Germinal center (tissue), 1 donor: Measurements from ENCODE around the gene PRXL2C.

Experiments
- DNase-seq: peaks from one replicate; pipeline ENCODE4 v3.0.0; 2012; ENCODE audit warnings: mixed read lengths, low spot score

The PRXL2C gene

GRCh38 chr9:96612105-96612965 is 42.8 kb downstream of the PRXL2C start:
- no peak for DNase-seq

- DNase-seq: no peak
Measured at GRCh38 chr9:96611302-96611701, 43.8 kb downstream of the PRXL2C start.

- no peak for DNase-seq
Measured at GRCh38 chr9:96609732-96610131, 45.4 kb downstream of the PRXL2C start.

DNA sequence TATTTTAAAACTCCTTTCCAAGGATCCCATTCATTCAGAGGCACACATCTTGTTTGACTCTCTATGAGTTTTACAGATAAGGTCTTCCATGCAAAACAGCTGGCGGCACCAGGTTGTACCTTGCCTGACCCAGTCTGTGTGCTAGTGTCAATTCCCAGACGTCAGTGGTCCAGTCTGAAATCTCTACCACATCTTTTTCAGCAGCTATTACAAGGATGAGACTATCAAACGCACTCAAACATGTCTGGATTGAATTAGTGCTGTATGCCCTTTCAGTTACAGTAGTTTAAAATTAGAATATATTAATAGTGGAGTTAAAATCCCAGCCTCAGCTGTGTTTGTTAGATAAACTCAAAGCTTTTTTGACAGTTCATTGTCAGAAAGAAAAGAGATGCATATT is 47.1 kb downstream of the PRXL2C start:
- no peak for DNase-seq

DNA sequence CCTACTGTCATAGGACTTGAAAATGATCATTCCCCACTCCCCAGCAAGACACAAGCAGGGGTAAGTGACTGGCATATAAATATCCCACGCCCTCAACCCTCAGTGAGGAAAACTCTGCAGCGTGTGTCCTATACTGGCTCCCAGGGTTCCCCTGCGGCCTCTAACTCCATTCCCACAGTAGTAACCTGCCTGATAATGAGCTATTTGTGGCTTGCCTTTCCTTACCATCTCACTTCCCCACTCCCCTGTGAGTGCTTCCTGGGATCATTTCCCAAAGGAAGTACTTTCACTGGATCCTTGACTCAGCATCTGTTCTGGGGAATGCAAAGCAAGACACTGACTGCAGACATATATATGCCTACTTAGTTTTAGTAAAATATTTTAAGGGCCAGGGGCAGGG is 49.8 kb downstream of the PRXL2C start:
- DNase-seq: no peak

GRCh38 chr9:96604004-96604319 is 51.2 kb downstream of the PRXL2C start:
- DNase-seq: no peak

GRCh38 chr9:96603305-96604003 is 51.7 kb downstream of the PRXL2C start:
- DNase-seq: no peak

- no peak for DNase-seq
Measured at GRCh38 chr9:96599298-96599697, 55.8 kb downstream of the PRXL2C start.

DNA sequence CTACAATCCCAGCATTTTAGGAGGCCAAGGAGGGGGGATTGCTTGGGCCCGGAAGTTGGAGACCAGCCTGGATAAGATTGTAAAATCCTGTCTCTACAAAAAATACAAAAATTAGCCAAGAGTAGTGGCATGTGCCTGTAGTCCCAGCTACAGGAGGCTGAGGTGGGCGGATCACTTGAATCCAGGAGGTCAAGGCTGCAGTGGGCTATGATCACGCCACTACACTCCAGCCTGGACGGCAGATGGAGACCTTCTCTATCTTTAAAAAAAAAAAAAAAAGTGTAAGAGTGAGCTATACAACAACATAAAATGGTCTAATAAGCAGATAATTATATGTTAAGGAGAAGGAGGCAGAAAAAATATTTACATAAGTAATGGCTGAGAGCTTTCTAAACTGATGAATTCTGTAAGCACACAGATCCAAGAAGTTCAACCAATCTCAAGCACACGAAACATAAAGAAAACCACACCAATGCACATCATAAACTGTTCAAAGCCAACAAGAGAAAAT is 58.5 kb downstream of the PRXL2C start:
- no peak for DNase-seq
